ENCODE measurements around the gene JUNB. TPM values are rescaled to one million over a fixed set of nuclear protein-coding genes. Genes with fewer than 3 reads are reported as not detected.

Gene JUNB
- total and polyA plus RNA-seq, 2 of the 13 experiments (the other 11 are each of a cell fraction or from before 2014, with no cell fraction given): 7.7 to 8.2 TPM

DNA sequence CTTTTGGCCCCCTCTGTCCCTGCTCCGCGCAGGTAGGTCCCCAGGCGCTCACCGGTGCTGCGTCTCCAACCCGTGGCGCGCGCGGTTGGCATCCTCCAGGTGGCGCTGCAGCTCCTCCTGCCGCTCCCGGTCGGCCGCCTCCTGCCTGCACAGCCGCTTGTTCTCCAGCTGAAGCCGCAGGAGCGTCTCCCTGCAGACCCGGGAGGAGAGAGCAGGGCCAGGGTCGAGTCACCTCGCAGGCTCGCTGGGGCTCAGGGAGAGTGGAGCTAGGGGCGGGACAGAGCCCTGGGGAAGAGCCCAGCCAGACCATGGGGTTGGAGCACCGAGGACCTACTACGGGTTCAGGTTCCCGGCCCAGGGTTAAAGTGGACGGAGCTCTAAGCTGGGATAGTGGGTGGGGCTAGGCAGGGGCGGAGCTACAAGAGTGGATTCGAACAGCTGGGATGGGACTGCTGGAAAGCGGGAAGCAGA, 25.2 kb upstream of the JUNB start (continued):
- 0 out of 2 replicates have a peak, but pooled peaks have one; percentile 29 for TF ChIP-seq TFE3 (CRISPR knock-in tag; IDR thresholded peaks at IDR 0.05)
- TF ChIP-seq, protein P1, sequence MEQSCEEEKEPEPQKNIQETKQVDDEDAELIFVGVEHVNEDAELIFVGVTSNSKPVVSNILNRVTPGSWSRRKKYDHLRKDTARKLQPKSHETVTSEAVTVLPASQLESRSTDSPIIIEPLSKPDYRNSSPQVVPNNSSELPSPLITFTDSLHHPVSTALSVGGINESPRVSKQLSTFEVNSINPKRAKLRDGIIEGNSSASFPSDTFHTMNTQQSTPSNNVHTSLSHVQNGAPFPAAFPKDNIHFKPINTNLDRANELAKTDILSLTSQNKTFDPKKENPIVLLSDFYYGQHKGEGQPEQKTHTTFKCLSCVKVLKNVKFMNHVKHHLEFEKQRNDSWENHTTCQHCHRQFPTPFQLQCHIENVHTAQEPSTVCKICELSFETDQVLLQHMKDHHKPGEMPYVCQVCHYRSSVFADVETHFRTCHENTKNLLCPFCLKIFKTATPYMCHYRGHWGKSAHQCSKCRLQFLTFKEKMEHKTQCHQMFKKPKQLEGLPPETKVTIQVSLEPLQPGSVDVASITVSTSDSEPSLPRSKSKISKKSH (CRISPR knock-in tag; IDR thresholded peaks at IDR 0.05; ENCODE audit: borderline replicate concordance): 0 out of 2 replicates have a peak, but pooled peaks have one; percentile 23
- peak; percentile 20; the same call in 1 of the 2 replicates for TF ChIP-seq PPARG (CRISPR knock-in tag; conservative IDR thresholded peaks at IDR 0.05)
- no peak for TF ChIP-seq ZNF644 (CRISPR knock-in tag; IDR thresholded peaks at IDR 0.05; ENCODE audit: low read depth)
- TF ChIP-seq HNF4A (CRISPR knock-in tag; IDR thresholded peaks at IDR 0.05): no peak
- no peak for TF ChIP-seq ZNF256 (CRISPR knock-in tag; conservative IDR thresholded peaks at IDR 0.05)
- TF ChIP-seq YEATS4 (CRISPR knock-in tag; IDR thresholded peaks at IDR 0.05; ENCODE audit: borderline replicate concordance): peak; percentile 68; the same call in 1 of the 2 replicates
- no peak for TF ChIP-seq FOSL1 (CRISPR knock-in tag; IDR thresholded peaks at IDR 0.05; ENCODE audit: borderline replicate concordance)
- TF ChIP-seq ZBTB4 (CRISPR knock-in tag; IDR thresholded peaks at IDR 0.05; ENCODE audit: borderline replicate concordance): no peak
- TF ChIP-seq ZNF569 (CRISPR knock-in tag; IDR thresholded peaks at IDR 0.05; ENCODE audit: borderline replicate concordance): no peak
- TF ChIP-seq MLX (CRISPR knock-in tag; IDR thresholded peaks at IDR 0.05): 0 out of 2 replicates have a peak, but pooled peaks have one; percentile 39
- TF ChIP-seq FOXP1 (IDR thresholded peaks at IDR 0.05): no peak
- TF ChIP-seq FOXP1 (CRISPR knock-in tag; IDR thresholded peaks at IDR 0.05): no peak
- TF ChIP-seq IKZF4 (CRISPR knock-in tag; IDR thresholded peaks at IDR 0.05; ENCODE audit: borderline replicate concordance, low read depth, not compliant biosample characterization): no peak
- no peak for TF ChIP-seq ZBTB2 (CRISPR knock-in tag; IDR thresholded peaks at IDR 0.05; ENCODE audit: low read depth)
- TF ChIP-seq, protein P2, sequence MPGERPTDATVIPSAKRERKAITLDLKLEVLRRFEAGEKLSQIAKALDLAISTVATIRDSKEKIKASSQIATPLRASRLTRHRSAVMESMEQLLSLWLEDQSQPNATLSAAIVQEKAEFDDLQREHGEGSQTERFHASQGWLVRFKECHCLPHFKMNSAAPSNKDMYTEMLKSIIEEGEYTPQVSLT (CRISPR knock-in tag; IDR thresholded peaks at IDR 0.05; ENCODE audit: borderline replicate concordance, low read depth): no peak
- peak; percentile 96 for TF ChIP-seq XRCC5 (optimal IDR thresholded peaks at IDR 0.05; ENCODE audit: low read length)
- TF ChIP-seq ZNF160 (CRISPR knock-in tag; IDR thresholded peaks at IDR 0.05): no peak
- peak; percentile 25 for TF ChIP-seq MED8 (CRISPR knock-in tag; IDR thresholded peaks at IDR 0.05; ENCODE audit: insufficient replicate concordance)
- no peak for TF ChIP-seq ZFP82 (CRISPR knock-in tag; IDR thresholded peaks at IDR 0.05; ENCODE audit: borderline replicate concordance)
- no peak for TF ChIP-seq ZFP1 (CRISPR knock-in tag; IDR thresholded peaks at IDR 0.05)
- TF ChIP-seq PHF5A (CRISPR knock-in tag; IDR thresholded peaks at IDR 0.05; ENCODE audit: low read depth, unreplicated experiment): no peak

Measured in HepG2 (cell line).